Upper lobe of left lung (tissue), 6 donors: ENCODE results near the gene GNG2. TPM values are rescaled to one million over a fixed set of nuclear protein-coding genes. Genes with fewer than 3 reads are reported as not detected.
A peak's percentile ranks its signal among the peaks of the same experiment; 100 is the strongest.

Experiments
- ATAC-seq, 2 donors: fragments of 200-7000 bp; cut with Tn5 transposase; one replicate each; pipeline ENCODE4 v1.9.1; 2022; ENCODE audit warnings: mild to moderate bottlenecking in 2 of 2, moderate library complexity in 2 of 2; ENCODE audit not compliant: low FRiP score in 2 of 2
- DNase-seq, 2 donors: peaks; one replicate each; pipeline ENCODE4 v3.0.0-alpha.2; 2019 to 2020
- H3K27ac ChIP-seq, 4 donors: fragments of 200-600 bp; sonication (generic); one replicate each; pipeline ENCODE4 v1.5.1; 2016 to 2019
- H3K27me3 ChIP-seq, 4 donors: fragments of 200-600 bp; sonication (generic); one replicate each; pipeline ENCODE4 v1.5.1; 2017 to 2019
- H3K36me3 ChIP-seq, 4 donors: fragments of 200-600 bp; sonication (generic); one replicate each; pipeline ENCODE4 v1.5.1; 2016 to 2019
- H3K4me1 ChIP-seq, 4 donors: fragments of 200-600 bp; sonication (generic); one replicate each; pipeline ENCODE4 v1.5.1; 2018 to 2019
- H3K4me3 ChIP-seq, 4 donors: fragments of 200-600 bp; sonication (generic); one replicate each; pipeline ENCODE4 v1.5.1; 2017 to 2019; ENCODE audit warnings: mild to moderate bottlenecking in 2 of 4, moderate library complexity in 1 of 4
- H3K9me3 ChIP-seq, 4 donors: fragments of 200-600 bp; sonication (generic); one replicate each; pipeline ENCODE4 v1.5.1; 2018 to 2019
- CTCF ChIP-seq, 6 experiments: fragments of 450-650 bp in 4 of 6; fragments of 200-600 bp in 2 of 6; sonication (generic) in 2 of 6; IDR thresholded peaks; one replicate each; pipeline ENCODE4 v1.5.1; 2016 to 2019; ENCODE audit warnings: antibody characterized with exemption in 6 of 6
- EP300 ChIP-seq, 4 donors: sonication (generic); formaldehyde crosslinking; IDR thresholded peaks; one replicate each; pipeline ENCODE4 v1.5.1; 2017; ENCODE audit warnings: antibody characterized with exemption in 4 of 4, control low read depth in 2 of 4
- POLR2A ChIP-seq, 4 donors: fragments of 450-650 bp; IDR thresholded peaks; one replicate each; pipeline ENCODE4 v1.5.1; 2016 to 2017; ENCODE audit warnings: antibody characterized with exemption in 4 of 4, mild to moderate bottlenecking in 2 of 4
- POLR2AphosphoS5 ChIP-seq, 2 donors: sonication (generic); formaldehyde crosslinking; IDR thresholded peaks; one replicate each; pipeline ENCODE4 v1.5.1; 2017; ENCODE audit warnings: antibody characterized with exemption in 2 of 2
- WGBS, 2 donors: methylation state at CpG; one replicate each; pipeline ENCODE4 v1.1.5; 2017 to 2018; 5-methylcytosine and 5-hydroxymethylcytosine counted together
- total RNA-seq, 6 donors: library from RNA; depleted of rRNA in 4 of 6; stranded (reverse); fragments of >200 nt in 4 of 6; gene quantifications; one replicate each; pipeline versions ENCODE4 v1.1.0 to v1.2.1, GENCODE V29; 2016 to 2021
- donor health status: DM: no; HTN: no; CAD: no; lungs with moderate emphysema.
- donor health status: DM: no; HTN: yes; CAD: no; lungs with severe emphysema.

GNG2 gene
- total RNA-seq, 6 donors from 2014 or later: 4.2 to 29.0 (median 10.1) TPM

GRCh38 chr14:51990488-51990887, 130.1 kb downstream of the GNG2 start:
- no peak for DNase-seq
- TF ChIP-seq EP300 (IDR thresholded peaks at IDR 0.05) (no peak), CTCF (IDR thresholded peaks at IDR 0.05) (no peak), POLR2AphosphoS5 (IDR thresholded peaks at IDR 0.05) (no peak), POLR2A (IDR thresholded peaks at IDR 0.05) (no peak)
- 67 to 71% methylated on average over 3 of the region's 3 CpGs for WGBS, 2 donors
- Histone ChIP-seq H3K4me1 (peaks cover 8 to 17% (median 15%) of the 10 kb centered on the region in 4 donors), H3K27me3 (no peaks in the 10 kb centered on the region), H3K9me3 (no peaks in the 10 kb centered on the region), H3K36me3 (peaks cover 7 to 40% (median 17%) of the 10 kb centered on the region in 4 donors), H3K27ac (peak overlapping the region in 1 of 4 donors; percentile 92), H3K4me3 (peak overlapping the region; percentile 76 to 83 (median 81))
- ATAC-seq: no peak

GRCh38 chr14:51993285-51993920, 133.0 kb downstream of the GNG2 start:
- H3K9me3 ChIP-seq: no peaks in the 10 kb centered on the region
- no peaks in the 10 kb centered on the region for H3K27me3 ChIP-seq
- no peak for DNase-seq
- no peak overlapping the region for H3K27ac ChIP-seq
- H3K4me1 ChIP-seq: peaks cover 8 to 20% (median 14%) of the 10 kb centered on the region in 4 donors
- ATAC-seq: no peak
- H3K36me3 ChIP-seq: peaks cover 10 to 57% (median 18%) of the 10 kb centered on the region in 4 donors
- no peak overlapping the region for H3K4me3 ChIP-seq
- WGBS, 2 donors: 73 to 75% methylated on average over 3 of the region's 3 CpGs
- TF ChIP-seq POLR2A (IDR thresholded peaks at IDR 0.05): no peak

GRCh38 chr14:51996148-51996746, 135.8 kb downstream of the GNG2 start:
- TF ChIP-seq CTCF (IDR thresholded peaks at IDR 0.05) (peak; percentile 26 to 71 (median 49)), POLR2AphosphoS5 (IDR thresholded peaks at IDR 0.05) (no peak)
- peaks cover 0 to 4% (median 0%) of the 10 kb centered on the region in 4 donors for H3K4me1 ChIP-seq
- no peak overlapping the region for H3K4me3 ChIP-seq
- no peaks in the 10 kb centered on the region for H3K27me3 ChIP-seq
- DNase-seq (no peak), ATAC-seq (no peak)
- no peaks in the 10 kb centered on the region for H3K9me3 ChIP-seq
- no peak overlapping the region for H3K27ac ChIP-seq
- H3K36me3 ChIP-seq: peaks cover 10 to 86% (median 28%) of the 10 kb centered on the region in 4 donors
- WGBS, 2 donors: 48 to 49% methylated on average over 4 of the region's 4 CpGs

GRCh38 chr14:51998348-51998747, 137.9 kb downstream of the GNG2 start:
- DNase-seq: no peak
- H3K36me3 ChIP-seq: peaks cover 23 to 88% (median 29%) of the 10 kb centered on the region in 4 donors
- H3K27ac ChIP-seq: no peak overlapping the region
- no peaks in the 10 kb centered on the region for H3K9me3 ChIP-seq
- H3K27me3 ChIP-seq: no peaks in the 10 kb centered on the region
- ATAC-seq: no peak
- H3K4me3 ChIP-seq: no peak overlapping the region
- peaks cover 0 to 11% (median 4%) of the 10 kb centered on the region in 4 donors for H3K4me1 ChIP-seq
- TF ChIP-seq POLR2AphosphoS5 (IDR thresholded peaks at IDR 0.05): no peak
- no peak for TF ChIP-seq POLR2A (IDR thresholded peaks at IDR 0.05)
- TF ChIP-seq EP300 (IDR thresholded peaks at IDR 0.05): no peak
- TF ChIP-seq CTCF (IDR thresholded peaks at IDR 0.05): no peak

GRCh38 chr14:51999084-51999483, 138.7 kb downstream of the GNG2 start:
- Histone ChIP-seq H3K27me3 (no peaks in the 10 kb centered on the region), H3K27ac (no peak overlapping the region), H3K36me3 (peaks cover 25 to 88% (median 32%) of the 10 kb centered on the region in 4 donors), H3K4me3 (no peak overlapping the region), H3K4me1 (peaks cover 0 to 14% (median 7%) of the 10 kb centered on the region in 4 donors), H3K9me3 (no peaks in the 10 kb centered on the region)
- peak in 1 of 2 donors; percentile 35 for ATAC-seq
- 84 to 92% methylated on average over 2 of the region's 2 CpGs for WGBS, 2 donors
- TF ChIP-seq POLR2AphosphoS5 (IDR thresholded peaks at IDR 0.05) (no peak), POLR2A (IDR thresholded peaks at IDR 0.05) (no peak), EP300 (IDR thresholded peaks at IDR 0.05) (no peak), CTCF (IDR thresholded peaks at IDR 0.05) (no peak)
- DNase-seq: no peak
